NT2/D1 (cell line): ENCODE results near the gene WDR36.

Experiments
- DNase-seq: peaks from one replicate; pipeline ENCODE4 v3.0.0-alpha.2; 2011; ENCODE audit warnings: low read depth, low spot score
- H3K27me3 ChIP-seq: 2 replicates; pipeline ENCODE4 v1.6.0; 2011; ENCODE audit warnings: mild to moderate bottlenecking; ENCODE audit not compliant: insufficient read length, insufficient read depth
- H3K36me3 ChIP-seq: 2 replicates; pipeline ENCODE4 v1.6.1; 2011; ENCODE audit warnings: mild to moderate bottlenecking, low read length, mixed read lengths; ENCODE audit not compliant: insufficient read depth, insufficient read length
- H3K4me1 ChIP-seq: 2 replicates; pipeline ENCODE4 v1.5.1; 2011; ENCODE audit not compliant: insufficient read depth, insufficient read length
- H3K4me3 ChIP-seq: 2 replicates; pipeline ENCODE4 v1.5.1; 2011; ENCODE audit warnings: low read depth; ENCODE audit not compliant: insufficient read length
- H3K9ac ChIP-seq: 2 replicates; pipeline ENCODE4 v1.6.0; 2011; ENCODE audit warnings: low read depth; ENCODE audit not compliant: insufficient read length
- H3K9me3 ChIP-seq: 2 replicates; pipeline ENCODE4 v1.5.1; 2011; ENCODE audit warnings: mild to moderate bottlenecking, low read length; ENCODE audit not compliant: insufficient read depth
- SUZ12 ChIP-seq: IDR thresholded peaks from 2 replicates; pipeline ENCODE4 v1.6.1; 2011; ENCODE audit not compliant: insufficient read length, insufficient read depth; ENCODE audit errors: extremely low read depth
- YY1 ChIP-seq: IDR thresholded peaks from 2 replicates; pipeline ENCODE4 v1.6.1; 2011; ENCODE audit not compliant: insufficient read length, insufficient read depth
- ZNF274 ChIP-seq: IDR thresholded peaks from 2 replicates; pipeline ENCODE4 v1.6.1; 2011; ENCODE audit warnings: mild to moderate bottlenecking, low read depth, low read length

Gene WDR36

DNA sequence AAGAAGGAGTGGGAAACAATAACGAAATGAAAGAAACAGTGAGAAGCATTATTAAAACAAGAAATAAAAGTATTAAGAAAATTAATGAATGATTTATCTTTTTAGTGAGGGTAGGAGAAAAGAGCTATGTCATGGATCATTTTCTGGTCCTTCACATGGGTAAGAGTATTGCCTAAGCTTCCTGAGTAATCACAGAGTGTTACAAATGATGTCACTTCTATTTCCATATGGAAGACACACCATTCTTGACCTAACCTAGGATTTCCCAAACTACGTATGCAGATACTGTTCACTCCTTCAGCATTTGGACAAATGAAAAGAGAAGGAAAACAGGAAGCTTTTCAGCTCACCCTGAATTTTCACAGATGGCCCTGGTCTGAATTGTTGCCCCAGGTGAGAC, 23.9 kb upstream of the WDR36 start:
- Histone ChIP-seq H3K9ac (no peak overlapping the region), H3K9me3 (no peaks in the 10 kb centered on the region), H3K27me3 (peaks cover 55% of the 10 kb centered on the region), H3K4me1 (no peaks in the 10 kb centered on the region), H3K4me3 (no peak overlapping the region), H3K36me3 (no peaks in the 10 kb centered on the region)
- no peak for TF ChIP-seq ZNF274
- no peak for TF ChIP-seq YY1
- TF ChIP-seq SUZ12: no peak
- DNase-seq: no peak

DNA sequence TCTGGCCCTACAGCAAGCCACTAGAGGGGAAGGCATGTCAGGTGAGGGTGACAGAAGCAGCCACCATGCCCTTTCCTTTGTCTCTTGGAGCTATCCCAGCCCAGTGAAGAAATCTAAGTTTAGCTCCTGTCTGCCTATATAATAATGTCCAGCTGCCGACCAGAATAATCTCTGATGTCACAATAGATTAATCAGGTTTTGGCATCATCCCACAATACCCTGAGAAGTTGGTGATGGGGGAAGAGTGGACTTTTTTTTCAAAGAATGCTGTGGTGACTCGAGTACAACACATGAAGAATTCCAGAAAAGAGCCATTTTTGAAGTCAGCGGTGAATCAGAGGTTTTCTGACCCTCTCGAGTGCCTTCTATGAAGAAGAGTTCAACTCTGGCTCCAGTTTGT, 22.3 kb upstream of the WDR36 start:
- H3K9me3 ChIP-seq: no peaks in the 10 kb centered on the region
- no peaks in the 10 kb centered on the region for H3K36me3 ChIP-seq
- peaks cover 69% of the 10 kb centered on the region for H3K27me3 ChIP-seq
- no peaks in the 10 kb centered on the region for H3K4me1 ChIP-seq
- H3K4me3 ChIP-seq: no peak overlapping the region
- no peak overlapping the region for H3K9ac ChIP-seq
- no peak for DNase-seq
- TF ChIP-seq YY1: no peak
- no peak for TF ChIP-seq ZNF274
- no peak for TF ChIP-seq SUZ12

DNA sequence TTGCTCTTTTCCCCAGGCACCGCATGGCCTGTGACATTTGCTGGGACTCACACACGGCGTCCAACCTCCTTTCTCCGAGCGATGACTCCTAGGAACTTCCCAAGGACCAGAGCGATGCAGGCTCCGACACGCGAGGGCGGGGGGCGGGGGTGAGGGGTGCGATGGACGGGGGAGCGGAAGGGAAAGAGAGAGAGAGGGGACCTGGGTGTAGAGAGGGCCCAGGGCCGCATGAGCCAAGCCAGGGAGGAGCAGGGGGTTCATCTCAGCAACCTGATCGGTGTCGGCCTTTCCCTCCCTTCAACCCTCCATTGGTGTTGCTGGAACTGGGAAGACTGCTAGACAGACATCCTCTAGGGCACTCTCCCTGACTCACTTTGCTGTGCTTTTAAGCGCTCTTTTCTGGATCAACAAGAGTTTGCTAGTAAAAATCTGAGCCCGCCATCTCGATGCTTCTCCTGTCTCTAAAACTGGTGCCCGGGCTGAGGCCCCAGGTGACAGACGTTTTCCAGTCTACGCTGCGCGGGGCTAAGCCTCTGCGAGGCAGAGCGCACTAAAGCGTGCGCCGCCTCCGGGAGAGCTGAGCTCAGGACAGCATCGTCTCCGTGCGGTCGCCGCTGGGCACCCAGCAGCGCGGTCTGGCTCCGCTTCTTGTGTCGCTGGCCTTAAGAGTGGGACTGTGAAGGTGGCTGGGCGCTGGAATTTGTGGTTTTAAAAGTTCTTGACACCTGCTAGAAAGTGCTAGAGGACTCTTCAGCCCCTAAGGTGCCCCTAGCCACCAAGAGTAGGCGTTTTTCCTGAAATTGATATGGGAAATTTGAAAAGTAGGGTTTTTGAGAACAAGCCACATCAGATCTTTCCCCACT, 21.6 kb upstream of the WDR36 start:
- H3K9ac ChIP-seq: peak overlapping the region; percentile 64
- peak; percentile 47 for DNase-seq
- TF ChIP-seq ZNF274: no peak
- no peak for TF ChIP-seq YY1
- TF ChIP-seq SUZ12: no peak

DNA sequence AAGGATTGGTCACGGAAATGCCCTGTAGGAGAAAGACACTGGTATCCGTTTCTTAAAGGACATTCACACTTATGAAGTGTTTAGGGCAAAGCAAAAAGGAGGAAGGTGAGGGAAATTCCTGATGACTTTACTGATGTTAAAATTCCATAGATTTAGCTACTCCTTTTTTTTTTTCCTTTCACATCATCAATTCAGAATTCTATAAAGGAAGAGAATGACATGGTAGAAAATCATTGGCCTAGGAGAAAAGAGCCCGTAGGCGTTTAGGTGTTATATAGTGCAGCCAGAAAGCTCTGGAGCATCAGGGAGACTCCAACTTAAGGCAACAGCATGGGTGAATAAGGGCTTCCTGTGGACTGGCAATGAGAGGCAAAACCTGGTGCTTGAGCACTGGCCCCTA, 20.7 kb upstream of the WDR36 start, which contains the start of gene TSLP:
Gene TSLP (plus strand): TSS at position 301 of the 400 bp plus-strand sequence. CDS start 178 bp downstream, outside the sequence.
- Histone ChIP-seq H3K4me3 (peak within 1 kb of the TSS; percentile 37), H3K9me3 (no peaks in the 10 kb centered on the region), H3K9ac (no peak within 1 kb of the TSS), H3K4me1 (no peaks in the 10 kb centered on the region), H3K27me3 (peaks cover 69% of the 10 kb centered on the region), H3K36me3 (no peaks in the 10 kb centered on the region)
- TF ChIP-seq SUZ12 (no peak), ZNF274 (no peak)
- DNase-seq: no peak

More for the DNA sequence above, 21.6 kb upstream of the WDR36 start:
- Histone ChIP-seq H3K4me1 (no peaks in the 10 kb centered on the region), H3K27me3 (peaks cover 69% of the 10 kb centered on the region), H3K4me3 (peak overlapping the region; percentile 37), H3K9me3 (no peaks in the 10 kb centered on the region), H3K36me3 (no peaks in the 10 kb centered on the region)

DNA sequence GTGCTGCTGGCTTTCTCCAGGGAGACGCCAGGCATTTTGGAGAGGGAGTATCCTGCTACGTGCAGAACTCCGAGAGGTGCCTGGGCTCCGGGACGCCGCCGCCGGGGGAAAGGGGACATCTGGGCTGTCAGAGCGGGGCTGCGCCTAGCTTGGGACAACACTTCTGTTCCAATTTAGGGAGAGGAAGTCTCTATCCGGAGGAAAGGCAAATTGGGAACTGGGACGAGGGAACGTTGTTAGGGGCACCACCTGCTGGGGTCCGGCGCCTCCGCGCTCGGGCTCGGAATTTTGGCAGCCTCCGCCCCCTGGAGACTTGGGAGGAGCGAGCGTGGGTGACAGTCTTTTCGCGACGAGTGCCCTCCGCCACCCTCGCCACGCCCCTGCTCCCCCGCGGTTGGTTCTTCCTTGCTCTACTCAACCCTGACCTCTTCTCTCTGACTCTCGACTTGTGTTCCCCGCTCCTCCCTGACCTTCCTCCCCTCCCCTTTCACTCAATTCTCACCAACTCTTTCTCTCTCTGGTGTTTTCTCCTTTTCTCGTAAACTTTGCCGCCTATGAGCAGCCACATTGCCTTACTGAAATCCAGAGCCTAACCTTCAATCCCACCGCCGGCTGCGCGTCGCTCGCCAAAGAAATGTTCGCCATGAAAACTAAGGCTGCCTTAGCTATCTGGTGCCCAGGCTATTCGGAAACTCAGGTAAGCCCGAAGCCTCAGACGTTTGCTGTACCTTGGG, 19.0 kb upstream of the WDR36 start:
- Histone ChIP-seq H3K9ac (peak overlapping the region; percentile 74), H3K27me3 (peaks cover 64% of the 10 kb centered on the region), H3K9me3 (no peaks in the 10 kb centered on the region), H3K4me3 (peak overlapping the region; percentile 57), H3K4me1 (no peaks in the 10 kb centered on the region), H3K36me3 (no peaks in the 10 kb centered on the region)
- DNase-seq: no peak
- no peak for TF ChIP-seq SUZ12
- no peak for TF ChIP-seq ZNF274
- TF ChIP-seq YY1: no peak

DNA sequence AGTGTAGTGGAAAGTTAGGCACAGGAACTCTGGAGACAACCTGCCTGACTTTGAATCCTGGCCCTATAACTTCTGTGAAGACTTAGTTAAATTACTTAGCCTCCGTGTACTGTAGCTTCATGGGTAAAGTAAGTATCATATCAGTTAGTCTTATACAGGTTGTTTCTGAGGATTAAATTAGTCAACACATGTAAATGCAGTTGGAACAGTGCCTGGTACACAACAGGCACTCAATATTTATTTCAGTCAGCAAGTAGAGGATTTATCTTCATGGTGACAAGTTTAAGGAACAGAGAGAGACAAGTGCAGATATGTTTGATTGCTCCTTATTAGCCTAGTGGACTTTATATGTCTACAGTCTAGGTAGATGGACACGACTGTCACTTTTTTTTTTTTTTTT, 17.9 kb upstream of the WDR36 start:
- H3K9me3 ChIP-seq: no peaks in the 10 kb centered on the region
- no peaks in the 10 kb centered on the region for H3K4me1 ChIP-seq
- no peak for TF ChIP-seq ZNF274
- TF ChIP-seq SUZ12: no peak
- no peak for TF ChIP-seq YY1
- H3K4me3 ChIP-seq: no peak overlapping the region
- H3K27me3 ChIP-seq: peaks cover 53% of the 10 kb centered on the region
- H3K36me3 ChIP-seq: no peaks in the 10 kb centered on the region
- no peak for DNase-seq
- H3K9ac ChIP-seq: no peak overlapping the region

DNA sequence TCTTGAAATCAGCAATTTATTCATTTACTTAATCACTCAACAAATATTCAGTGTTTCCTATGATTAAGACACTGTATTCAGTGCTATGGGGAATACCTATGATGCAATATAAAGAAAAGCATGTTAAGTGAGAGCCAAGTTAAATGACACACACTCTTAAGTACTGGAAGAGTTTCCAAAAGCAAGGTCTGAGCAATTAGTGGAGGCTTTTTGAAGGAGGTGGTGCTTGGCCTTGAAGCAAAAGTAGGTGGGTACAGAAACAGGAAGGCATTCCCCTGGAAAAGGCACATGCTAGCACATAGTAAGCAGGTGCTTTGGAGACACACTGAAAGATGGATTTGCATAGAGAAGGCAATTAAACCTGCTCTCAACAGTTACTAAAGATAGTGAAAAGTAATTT, 16.6 kb upstream of the WDR36 start:
- DNase-seq: no peak
- no peaks in the 10 kb centered on the region for H3K9me3 ChIP-seq
- H3K9ac ChIP-seq: no peak overlapping the region
- no peaks in the 10 kb centered on the region for H3K36me3 ChIP-seq
- TF ChIP-seq SUZ12 (no peak), ZNF274 (no peak), YY1 (no peak)
- peaks cover 40% of the 10 kb centered on the region for H3K27me3 ChIP-seq
- no peak overlapping the region for H3K4me3 ChIP-seq
- no peaks in the 10 kb centered on the region for H3K4me1 ChIP-seq
